C1 segment of cervical spinal cord (tissue), 14 donors: Measurements from ENCODE around the gene KLHL30.
A peak's percentile ranks its signal among the peaks of the same experiment; 100 is the strongest.

Experiments
- DNase-seq, 14 donors: peaks; one replicate each; lab custom pipeline; 2025; lab: John Stamatoyannopoulos, UW

The KLHL30 gene

GRCh38 chr2:238144262-238144661 is 5.8 kb downstream of the KLHL30 start:
- no peak for DNase-seq

DNA sequence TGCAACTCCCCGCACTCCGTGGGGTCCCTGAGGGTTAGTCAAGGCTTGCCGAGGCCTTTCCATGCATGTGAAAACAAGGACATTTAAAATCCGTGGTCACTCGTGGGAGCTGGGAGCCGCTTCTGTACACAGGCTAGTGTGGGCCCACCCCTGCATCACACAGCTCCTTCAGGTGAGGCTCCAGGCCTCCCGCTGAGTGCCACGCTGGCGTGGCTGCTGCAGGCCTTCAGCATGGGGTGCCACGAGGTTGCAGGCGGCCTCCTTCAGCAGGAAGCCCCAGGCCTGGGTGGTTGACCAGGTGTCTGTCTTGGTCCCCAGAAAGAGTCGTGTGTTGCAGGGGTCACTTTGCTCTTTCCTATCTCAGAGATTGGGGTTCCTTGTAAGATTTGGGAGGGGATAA is 6.6 kb downstream of the KLHL30 start:
- DNase-seq = no peak

DNA sequence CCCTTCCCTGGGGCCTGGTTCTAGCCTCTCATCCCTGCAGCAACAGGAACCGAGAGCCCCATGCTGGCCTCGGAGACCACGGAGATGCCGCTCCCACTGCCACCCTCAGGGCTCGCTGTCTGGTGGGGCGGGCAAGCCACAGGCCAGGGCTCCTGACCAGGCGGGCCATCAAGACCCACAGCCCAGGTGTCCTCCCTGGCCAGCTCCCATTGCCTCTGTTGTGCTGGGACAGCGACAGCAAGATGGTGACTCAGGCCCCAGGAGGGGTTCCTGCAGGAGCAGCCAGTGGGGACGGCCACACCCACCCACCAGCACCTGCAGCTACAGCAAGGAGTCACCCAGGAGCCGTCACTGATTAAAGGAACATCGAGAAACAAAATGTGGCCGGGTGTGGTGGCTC is 7.4 kb downstream of the KLHL30 start:
- no peak for DNase-seq

DNA sequence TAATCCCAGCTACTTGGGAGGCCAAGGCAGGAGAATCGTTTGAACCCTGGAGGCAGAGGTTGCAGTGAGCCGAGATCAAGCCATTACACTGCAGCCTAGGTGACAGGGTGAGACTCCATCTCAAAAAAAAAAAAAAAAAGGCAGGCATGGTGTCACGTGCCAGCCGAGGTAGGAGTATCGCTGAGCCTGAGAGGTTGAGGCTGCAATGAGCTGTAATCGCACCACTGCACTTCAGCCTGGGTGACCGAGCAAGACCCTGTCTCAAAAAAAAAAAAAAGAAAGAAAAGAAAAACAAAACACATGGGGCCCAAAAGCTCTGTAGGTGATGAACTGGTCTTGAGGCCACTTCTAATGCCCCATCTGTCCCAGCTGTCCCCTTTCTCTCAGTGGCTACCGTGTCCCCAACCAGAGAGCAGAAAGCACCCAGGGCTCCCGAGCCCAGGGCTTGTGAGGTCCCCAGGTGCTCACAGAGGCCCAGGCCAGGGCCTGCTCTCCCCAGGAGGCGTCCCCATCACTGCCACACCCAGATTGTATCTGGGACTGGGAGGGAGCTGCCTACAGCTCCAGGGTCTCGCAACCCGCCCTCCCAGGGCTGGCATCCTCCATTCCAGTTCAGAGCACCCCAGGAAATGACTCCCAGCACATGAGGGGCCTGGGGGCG is 8.5 kb downstream of the KLHL30 start:
- DNase-seq = no peak

DNA sequence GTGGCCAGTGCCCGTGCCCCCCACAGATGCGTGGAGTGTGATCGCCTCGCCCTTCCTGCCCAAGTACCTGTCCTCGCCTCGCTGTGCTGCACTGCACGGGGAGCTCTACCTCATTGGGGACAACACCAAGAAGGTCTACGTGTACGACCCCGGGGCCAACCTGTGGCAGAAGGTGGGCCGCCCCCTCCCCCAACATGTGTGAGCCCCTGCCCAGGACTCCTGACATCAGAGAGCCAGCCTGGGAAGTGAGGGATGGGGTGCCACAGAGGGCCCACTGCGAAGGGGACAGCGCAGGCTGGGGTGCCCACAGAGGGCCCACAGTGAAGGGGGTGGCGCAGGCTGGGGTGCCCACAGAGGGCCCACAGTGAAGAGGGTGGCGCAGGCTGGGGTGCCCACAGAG is 10.5 kb downstream of the KLHL30 start:
- no peak for DNase-seq

DNA sequence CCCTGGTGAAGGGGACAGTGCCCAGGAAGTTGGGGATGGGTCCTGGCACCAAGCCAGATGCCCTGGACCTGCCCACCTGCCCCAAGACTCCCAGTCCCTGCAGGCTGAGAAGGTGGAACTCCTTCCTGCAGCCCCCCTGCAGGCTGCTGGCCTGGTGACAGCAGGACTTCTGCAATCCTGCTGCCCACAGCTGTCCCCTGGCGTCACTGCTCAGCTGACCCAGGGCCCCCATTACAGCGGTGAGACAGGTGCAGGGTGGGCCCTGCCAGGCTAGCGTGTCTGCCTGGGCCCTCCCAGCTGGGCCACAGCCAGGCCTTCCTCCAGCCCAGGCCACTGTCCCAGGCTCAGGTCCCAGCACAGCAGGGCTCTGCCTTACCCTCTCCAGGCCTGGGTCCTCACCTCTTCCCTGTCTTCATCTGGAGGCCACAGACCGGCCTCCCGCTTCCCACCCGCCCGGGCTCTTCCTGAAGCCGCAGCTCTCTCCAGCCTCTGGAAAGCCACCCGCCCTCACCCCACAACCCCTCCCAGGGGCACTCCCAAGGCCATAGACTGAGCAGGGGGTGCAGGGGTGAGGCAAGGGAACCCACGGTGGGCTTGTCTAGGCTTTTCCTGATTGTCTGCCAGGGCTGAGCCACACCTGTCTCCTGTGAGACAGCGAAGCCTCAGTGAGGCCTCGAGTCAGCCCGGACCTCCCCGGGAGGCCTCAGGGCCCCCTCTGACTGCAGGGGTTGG is 11.5 kb downstream of the KLHL30 start:
- no peak for DNase-seq

DNA sequence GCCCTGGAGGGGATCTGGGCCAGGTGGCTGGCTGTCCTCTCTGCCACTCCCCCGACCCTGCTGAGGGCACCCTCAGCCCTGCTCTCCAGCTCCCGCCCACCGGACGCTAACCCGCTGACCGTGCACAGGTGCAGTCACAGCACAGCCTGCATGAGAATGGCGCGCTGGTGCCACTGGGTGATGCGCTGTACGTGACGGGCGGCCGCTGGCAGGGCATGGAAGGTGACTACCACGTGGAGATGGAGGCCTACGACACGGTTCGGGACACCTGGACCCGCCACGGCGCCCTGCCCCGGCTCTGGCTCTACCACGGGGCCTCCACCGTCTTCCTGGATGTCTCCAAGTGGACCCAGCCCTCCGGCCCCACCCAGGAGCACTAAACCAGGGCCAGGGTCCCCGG is 12.2 kb downstream of the KLHL30 start:
- no peak for DNase-seq

DNA sequence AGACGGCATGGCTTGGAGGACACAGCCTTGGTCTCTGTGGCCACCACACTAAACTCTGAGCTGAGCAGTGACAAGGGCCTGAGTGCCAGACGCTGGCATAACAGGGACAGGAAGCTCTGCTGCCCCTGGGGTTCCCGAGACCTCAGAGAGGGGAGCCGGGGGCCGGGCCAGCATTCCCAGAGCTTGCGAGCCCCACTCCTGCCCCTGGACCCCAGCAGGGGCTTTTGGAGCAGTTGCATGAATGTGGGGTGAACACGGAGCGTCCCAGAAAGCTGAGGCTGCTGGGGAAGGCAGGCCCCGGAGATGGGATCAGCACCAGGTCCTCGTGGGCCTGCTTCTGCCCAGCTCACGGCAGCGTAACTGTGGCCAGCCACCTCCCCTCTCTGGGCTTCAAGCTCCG is 12.7 kb downstream of the KLHL30 start:
- DNase-seq = no peak

DNA sequence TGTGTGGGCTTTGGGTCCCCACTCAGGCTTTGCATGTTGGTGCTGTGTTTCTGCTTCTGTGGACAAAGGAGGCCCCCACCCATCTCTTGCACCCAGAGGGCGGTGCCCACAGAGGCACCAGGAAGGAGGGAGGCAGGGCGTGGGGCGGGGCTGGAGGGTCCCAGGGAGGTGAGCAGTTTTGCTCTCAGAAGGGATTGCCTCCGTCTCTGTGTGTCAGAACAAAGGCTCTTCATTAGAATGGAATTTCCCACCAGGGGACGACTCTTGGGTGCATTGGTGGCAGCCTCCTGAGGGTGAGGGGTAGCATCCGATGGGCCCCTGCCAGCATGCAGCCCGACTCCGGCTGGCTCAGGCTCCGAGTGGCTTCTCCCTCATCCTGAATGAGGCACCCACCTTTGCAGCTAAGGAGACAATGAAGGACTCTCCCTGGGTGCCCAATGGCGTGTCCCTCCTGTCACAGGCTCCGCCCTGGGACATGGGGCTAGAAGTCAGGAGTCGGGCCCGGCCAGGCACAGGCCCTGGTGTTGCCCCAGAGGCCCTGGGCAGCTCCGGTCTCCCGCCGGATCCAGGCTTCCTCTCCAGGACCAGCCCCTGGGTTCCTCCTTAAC is 13.3 kb downstream of the KLHL30 start:
- no peak for DNase-seq

DNA sequence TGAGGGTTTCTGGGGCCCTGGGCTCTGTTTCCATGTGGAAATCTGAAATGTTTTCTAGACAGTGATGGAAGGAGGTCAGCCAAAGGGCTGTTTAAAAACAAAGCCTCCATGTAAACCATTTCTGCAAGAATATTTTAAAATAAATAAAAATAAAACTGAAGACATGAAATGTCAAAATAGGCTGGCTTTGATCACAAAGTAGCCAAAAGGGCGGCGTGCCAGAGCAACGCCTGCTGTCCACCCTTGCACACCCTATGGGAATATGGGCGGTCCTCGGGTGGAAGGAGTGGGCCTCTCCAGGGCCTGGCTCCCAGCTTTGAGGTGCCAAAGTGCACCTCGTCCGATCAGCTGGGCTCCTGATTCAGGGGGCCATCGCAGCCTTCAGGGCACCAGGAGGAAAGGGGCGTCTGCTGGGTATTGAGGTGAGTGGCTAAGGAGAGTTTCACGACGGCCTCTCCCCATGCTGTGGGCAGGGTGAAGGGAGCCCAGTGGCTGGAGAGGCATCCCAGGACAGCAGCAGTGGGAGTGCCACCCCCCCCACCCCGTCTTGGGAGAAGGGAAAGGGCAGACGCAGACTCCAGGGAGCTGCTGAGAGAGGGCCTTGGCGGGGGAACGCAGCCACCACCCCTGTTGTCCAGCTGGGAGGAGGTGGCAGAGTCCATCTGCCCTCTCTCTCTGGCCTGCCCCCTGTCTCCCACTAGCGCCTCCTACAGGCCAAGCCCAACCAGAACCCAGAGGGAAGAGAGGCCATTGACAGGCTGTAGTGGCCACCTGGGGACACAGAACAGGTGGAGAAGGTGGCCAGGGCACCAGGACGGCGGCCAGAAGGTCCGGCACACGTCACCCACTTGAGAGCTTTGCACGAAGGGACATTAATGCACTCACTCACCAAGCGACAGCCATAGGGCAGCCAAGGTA is 14.6 kb downstream of the KLHL30 start:
- DNase-seq = no peak

- no peak for DNase-seq
Measured at GRCh38 chr2:238154570-238154969, 16.1 kb downstream of the KLHL30 start.

GRCh38 chr2:238155051-238155760 is 16.7 kb downstream of the KLHL30 start:
- DNase-seq = no peak

DNA sequence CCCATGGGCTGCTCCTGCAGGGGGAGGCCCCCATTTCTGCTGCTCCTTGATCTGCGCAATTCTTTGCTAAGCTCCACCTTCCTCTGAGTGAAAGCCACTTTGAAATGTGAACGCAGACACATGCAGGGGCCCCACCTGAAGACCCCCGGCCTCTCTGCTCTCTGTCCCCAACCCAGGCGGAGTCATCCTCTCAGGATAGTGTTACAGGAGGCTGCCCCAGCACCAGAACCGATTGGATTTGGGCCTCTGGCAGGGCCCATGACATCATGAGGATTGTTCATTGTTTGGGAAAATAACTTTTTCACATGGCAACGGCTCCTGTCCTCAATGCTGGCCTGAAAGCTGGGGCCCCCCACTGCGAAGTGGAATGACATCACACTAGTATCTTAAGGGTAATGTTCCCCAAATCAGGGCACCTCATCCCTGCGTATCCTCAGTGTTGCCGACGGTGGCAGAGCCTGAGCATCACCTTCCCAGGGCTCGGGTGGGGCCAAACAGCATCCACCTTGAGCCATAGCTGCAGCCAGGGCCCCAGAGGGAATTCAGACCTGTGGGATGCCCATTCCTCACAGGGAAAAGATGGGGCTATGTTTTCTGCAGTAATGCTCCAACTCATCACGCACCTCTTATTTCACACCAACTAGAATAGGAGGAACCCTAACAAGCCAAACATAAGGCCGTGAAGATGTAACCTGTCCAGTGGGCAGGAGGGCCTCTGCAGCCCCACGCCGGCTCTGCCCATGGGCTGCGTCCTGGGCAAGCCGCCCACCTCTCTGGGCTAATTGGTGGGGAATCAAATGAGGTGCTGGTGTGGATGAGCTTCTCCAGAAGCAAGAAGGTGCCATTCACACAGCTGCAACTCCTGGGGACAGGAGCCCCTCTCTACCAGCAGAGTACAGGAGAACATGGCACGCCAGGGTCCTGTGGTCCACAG is 17.6 kb downstream of the KLHL30 start:
- DNase-seq = no peak

- no peak for DNase-seq
Measured at GRCh38 chr2:238157506-238158017, 19.1 kb downstream of the KLHL30 start.

- DNase-seq = no peak
Measured at GRCh38 chr2:238158018-238158508, 19.6 kb downstream of the KLHL30 start.

DNA sequence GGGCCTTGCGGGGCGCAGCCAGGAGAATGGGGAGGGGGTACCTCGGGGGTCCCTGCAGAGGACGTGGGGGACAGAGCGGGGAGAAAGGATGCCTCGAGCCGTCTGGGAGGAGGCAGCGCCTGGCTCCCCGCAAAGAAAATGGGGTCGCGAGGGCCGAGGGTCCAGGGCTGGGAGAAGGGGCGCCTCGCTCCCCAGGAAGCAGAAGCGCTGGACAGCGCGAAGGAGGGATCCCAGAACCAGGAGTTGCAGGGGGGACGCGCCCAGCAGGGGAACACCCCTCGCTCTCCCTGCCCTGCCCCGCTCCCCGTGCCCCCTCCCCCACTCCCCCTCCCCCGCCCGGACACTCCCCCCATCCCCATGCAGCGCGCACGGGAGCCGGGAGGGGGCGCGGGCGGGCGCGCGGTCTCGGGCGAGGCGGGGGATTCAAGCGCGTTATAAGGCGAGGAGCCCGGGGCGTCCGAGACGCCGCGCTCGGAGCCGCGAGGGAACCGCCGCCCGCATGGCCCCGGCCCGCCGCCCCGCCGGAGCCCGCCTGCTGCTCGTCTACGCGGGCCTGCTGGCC is 20.1 kb downstream of the KLHL30 start, which contains the start of gene ERFE:
ERFE (plus strand) TSS at position 462 of the 562 bp plus-strand sequence; CDS start at position 500, 38 bp downstream.
- DNase-seq = peak in 2 of 14 donors; percentile 11 to 23

DNA sequence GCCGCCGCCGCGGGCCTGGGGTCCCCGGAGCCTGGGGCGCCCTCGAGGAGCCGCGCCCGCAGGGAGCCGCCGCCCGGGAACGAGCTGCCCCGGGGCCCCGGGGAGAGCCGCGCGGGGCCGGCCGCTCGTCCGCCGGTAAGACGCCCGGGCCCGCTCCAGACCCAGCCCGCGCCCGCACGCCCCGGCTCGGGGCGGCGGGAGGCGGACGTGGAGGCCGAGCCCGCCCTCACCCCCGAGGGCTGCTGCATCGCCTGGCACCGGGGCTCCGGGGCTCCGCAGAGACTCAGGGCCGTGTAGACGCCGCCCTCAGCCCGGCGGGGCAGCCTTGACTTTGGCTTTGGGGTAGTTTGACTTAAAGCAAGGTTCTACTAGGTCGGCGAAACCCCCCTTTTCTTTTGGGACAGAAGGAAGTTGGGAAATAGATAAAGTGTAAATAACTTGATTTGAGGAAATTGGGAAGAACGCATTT is 20.6 kb downstream of the KLHL30 start:
- no peak for DNase-seq

DNA sequence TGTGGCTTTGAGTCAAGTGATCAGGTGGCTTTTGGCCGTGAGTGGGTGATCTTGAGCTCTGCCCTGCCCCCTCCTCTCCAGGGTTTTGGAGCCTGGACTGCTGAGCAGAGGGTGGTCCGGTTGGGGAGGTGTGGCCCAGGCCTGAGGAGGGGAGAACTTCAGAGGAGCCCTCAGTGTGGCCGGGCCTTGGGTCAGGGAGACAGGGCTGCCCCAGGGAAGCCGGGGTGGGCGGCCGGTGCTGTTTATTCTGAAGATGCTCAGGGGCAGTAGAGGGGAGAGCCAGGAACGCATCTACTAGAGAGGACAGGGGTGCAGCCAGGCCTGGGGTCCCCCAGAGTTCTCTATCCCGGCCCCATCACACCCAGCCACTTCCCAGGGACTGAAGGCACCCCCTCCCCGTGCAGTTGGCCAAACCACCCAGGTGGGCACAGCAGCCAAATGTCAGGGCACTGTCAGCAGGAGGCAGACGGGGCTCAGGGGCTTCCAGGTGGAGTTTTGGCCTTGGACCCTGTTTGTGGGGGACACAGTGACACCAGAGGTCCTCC is 21.3 kb downstream of the KLHL30 start:
- DNase-seq = no peak
